SU-DHL-6 (cell line): ENCODE results near the gene CLK4.

ENCODE experiments used
- CTCF ChIP-seq: fragments of 200-600 bp; sonication (generic); IDR thresholded peaks from one replicate; pipeline ENCODE4 v1.5.1; 2017; ENCODE audit warnings: antibody characterized with exemption, mild to moderate bottlenecking, low read length, moderate library complexity; ENCODE audit not compliant: insufficient read depth, poor library complexity, severe bottlenecking
- EZH2phosphoT487 ChIP-seq: fragments of 200-600 bp; sonication (generic), shearing (Covaris generic); conservative IDR thresholded peaks from 2 replicates; pipeline ENCODE4 v1.6.1; 2018; ENCODE audit warnings: mild to moderate bottlenecking, antibody characterized with exemption, low read length, moderate library complexity, mixed read lengths

DNA sequence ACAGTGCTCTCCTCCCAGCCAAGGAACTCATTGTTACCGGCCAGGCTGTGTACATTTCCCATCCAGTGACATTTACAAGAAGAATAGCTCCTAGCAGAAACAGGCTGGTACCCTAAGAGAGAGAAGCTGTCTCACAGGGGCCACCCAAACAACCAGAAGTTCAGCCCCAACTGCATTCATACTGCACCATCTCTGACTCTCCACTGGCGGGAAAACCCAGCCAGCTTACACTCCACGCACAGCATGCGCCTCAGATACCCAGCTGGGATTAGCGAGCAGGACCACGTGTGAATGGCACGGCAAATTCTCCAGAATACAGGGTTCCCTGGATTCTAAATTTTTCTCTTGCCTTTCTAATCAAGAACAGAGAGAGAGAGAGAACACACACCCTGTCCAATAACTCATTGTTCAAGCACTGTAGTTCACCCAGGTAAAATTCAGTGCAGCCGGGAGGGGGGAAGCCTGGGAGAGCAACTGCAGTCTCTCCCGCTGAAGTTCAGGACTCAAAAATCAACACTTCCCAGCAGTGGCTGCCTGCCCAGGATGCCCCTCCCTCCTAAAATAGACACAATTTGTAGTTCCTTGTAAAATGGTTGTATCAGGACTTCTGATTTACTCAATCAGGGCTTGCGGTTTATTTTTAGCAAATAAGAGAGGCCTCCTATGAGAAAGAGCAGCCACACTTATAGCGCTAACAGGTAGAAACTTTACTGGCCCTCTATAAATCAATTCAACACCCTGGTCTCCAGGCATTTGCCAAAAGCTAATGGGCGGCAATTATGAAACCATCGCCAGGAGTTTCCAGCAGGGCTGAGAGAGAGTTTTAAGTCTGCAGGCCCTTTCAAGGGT, 38.9 kb downstream of the CLK4 start:
- TF ChIP-seq CTCF (no peak), EZH2phosphoT487 (no peak)
